GM21381 (cell line): ENCODE results near the gene FAM20C.

Experiments used
- ATAC-seq: cut with Tn5 transposase; IDR thresholded peaks from one replicate; pipeline ENCODE4 v1.9.1; 2021; ENCODE audit warnings: mild to moderate bottlenecking, moderate library complexity; ENCODE audit not compliant: unreplicated experiment

FAM20C gene

GRCh38 chr7:191981-192649, at the start of gene FAM20C:
FAM20C (plus strand) TSS chr7:192571; CDS start chr7:193200, 629 bp downstream.
- no peak for ATAC-seq

- ATAC-seq, result no peak
These were observed 49.1 kb upstream of the FAM20C start for GRCh38 chr7:143145-143751.

GRCh38 chr7:143811-144453, 48.4 kb upstream of the FAM20C start:
- no peak for ATAC-seq

- no peak for ATAC-seq
These were observed 47.9 kb upstream of the FAM20C start for GRCh38 chr7:144454-144826.

GRCh38 chr7:145863-146262, 46.5 kb upstream of the FAM20C start:
- ATAC-seq, result no peak

GRCh38 chr7:148543-148931, 43.8 kb upstream of the FAM20C start:
- ATAC-seq, result no peak

GRCh38 chr7:148932-149790, 43.2 kb upstream of the FAM20C start:
- peak; percentile 94 for ATAC-seq

GRCh38 chr7:149791-150636, 42.4 kb upstream of the FAM20C start:
- peak; percentile 17 for ATAC-seq

- no peak for ATAC-seq
These were observed 41.6 kb upstream of the FAM20C start for GRCh38 chr7:150811-151221.

- no peak for ATAC-seq
These were observed 40.9 kb upstream of the FAM20C start for GRCh38 chr7:151346-152050.

- ATAC-seq, result no peak
These were observed 39.5 kb upstream of the FAM20C start for GRCh38 chr7:152702-153391.

GRCh38 chr7:153604-154003, 38.8 kb upstream of the FAM20C start:
- no peak for ATAC-seq

GRCh38 chr7:154096-154799, 38.1 kb upstream of the FAM20C start:
- ATAC-seq, result no peak

- no peak for ATAC-seq
These were observed 36.9 kb upstream of the FAM20C start for GRCh38 chr7:155469-155900.

GRCh38 chr7:156111-157007, 36.0 kb upstream of the FAM20C start:
- ATAC-seq, result no peak

- no peak for ATAC-seq
These were observed 35.4 kb upstream of the FAM20C start for GRCh38 chr7:157008-157310.

- ATAC-seq, result no peak
These were observed 34.4 kb upstream of the FAM20C start for GRCh38 chr7:157771-158625.
